H54 (cell line): ENCODE measurements around the gene SS18L1.
"Not testable (repeated sequence)": the region's sequence is repeated elsewhere in the genome, so short reads cannot be mapped to it uniquely, and the experiment has no call there.

Source experiments
- DNase-seq: peaks from one replicate; pipeline ENCODE4 v3.0.0; 2011; ENCODE audit warnings: low spot score, mixed read lengths; ENCODE audit not compliant: insufficient read length
- FAIRE-seq: peaks from 3 replicates; lab custom pipeline; 2011; peaks lifted over from hg19 to GRCh38; lab: Jason Lieb, UNC
- POLR2A ChIP-seq: IDR thresholded peaks from 2 replicates; pipeline ENCODE4 v1.6.1; 2011; ENCODE audit warnings: low read depth, mild to moderate bottlenecking, low read length

The SS18L1 gene

DNA sequence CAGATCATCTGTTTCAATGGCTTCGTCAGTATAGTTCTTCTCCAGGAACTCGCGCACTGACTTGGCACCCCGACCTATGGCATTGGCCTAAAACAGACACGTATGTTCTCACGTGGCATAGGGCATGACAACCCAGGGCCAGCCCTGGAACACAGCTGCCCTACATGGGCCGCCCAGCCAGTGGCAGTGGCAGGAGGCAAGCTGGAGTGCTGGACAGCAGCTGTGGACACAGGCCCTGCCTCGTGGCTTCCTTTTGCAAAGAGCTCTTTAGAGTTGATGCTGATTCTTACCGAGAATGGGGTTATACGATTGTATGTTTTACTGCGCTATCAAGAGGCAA, 5.4 kb upstream of the SS18L1 start:
- FAIRE-seq (no peak), DNase-seq (no peak)
- TF ChIP-seq POLR2A, result no peak

DNA sequence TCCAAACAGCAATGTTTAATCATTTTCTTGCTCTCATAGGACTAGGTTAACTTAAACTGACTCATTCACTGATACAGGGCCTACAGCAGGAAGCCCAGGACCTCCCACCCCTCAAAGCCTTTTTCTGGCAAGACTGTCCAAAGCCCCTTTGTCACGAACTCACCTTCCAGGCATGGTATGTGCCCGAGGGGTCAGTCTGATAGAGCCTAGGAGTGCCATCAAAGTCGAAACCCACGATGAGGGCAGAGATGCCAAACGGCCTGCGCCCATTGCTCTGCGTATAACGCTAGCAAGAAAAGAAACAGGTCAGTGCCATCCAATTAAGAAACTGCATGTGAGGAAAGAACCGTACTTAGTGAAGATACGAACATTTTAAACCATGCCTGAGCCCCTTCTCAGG, 4.7 kb upstream of the SS18L1 start:
- no peak for TF ChIP-seq POLR2A
- FAIRE-seq, result no peak
- DNase-seq, result no peak

DNA sequence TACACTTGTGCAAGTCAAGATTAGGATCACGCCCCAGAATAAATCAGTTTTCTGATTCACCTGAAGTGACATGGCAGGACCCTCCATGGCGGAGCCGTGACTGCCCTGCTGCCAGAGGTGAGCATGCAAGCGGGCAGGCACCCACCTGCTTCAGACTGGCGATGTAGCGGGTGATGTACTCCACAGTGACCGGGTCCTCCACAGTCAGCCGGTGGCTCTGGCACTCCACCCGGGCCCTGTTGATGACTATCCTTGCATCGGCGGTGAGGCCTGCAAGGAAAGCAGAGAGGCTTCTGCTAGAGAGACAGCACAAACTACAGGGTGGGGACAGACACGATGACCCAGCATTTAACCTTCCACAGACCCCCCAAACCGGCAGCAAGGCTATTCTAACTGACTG, 3.9 kb upstream of the SS18L1 start:
- no peak for FAIRE-seq
- DNase-seq, result no peak
- no peak for TF ChIP-seq POLR2A

DNA sequence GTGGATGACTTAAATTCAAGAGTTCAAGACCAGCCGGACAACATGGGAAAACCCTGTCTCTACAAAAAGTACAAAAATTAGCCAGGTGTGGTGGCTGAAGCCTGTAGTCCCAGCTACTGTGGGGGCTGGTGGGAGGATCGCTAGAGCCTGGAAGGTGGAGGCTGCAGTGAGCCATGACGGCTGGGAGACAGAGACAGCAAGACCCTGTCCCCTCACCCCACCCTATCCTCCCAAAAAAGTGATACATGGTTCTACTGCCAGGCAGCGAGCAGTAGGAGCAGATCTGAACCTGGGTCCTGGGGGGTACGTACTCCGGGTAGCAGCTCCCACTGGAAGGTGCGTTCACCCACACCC, 2.5 kb upstream of the SS18L1 start:
- no peak for DNase-seq
- no peak for TF ChIP-seq POLR2A
- no peak for FAIRE-seq

DNA sequence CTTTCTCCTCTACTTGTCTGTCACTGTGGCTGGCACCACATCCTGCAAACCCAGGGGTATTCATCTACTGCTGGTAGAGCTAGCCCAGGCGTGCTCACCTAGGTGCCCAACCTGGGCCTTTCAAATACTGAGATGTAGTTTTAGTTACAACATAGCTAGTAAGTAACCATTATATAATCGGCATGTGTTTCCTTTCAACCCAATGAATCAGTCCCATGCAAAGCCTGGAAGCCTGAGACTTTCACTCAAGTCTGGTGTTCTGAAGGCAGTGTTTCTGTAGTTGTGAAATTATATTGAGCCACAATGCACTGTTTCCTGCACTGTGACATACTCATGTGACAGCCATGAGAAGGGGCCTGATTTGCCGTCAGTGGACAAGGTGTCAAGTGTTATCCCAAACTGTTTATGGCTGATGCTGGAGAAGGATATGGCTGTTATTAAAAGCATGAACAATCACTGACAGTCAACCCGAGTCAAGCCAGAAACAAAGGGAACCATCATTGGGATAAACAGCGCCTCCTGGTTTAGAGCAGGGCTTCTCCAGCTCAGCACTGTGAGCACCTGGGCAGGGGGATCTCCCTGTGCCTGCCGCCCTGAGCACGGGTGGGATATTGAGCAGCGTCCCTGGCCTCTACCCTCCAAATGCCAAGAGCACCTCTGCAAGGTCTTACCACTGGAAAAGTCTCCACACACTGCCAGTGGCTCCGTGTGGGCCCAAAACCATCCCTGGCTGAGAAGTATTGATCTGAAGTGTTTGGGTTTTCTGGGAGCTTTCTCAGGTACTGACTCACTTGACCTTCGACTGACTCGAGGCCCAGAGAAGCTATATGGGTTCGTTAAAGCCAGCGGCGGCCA, 1.9 kb upstream of the SS18L1 start:
- DNase-seq, result no peak
- no peak for TF ChIP-seq POLR2A
- FAIRE-seq, result no peak

DNA sequence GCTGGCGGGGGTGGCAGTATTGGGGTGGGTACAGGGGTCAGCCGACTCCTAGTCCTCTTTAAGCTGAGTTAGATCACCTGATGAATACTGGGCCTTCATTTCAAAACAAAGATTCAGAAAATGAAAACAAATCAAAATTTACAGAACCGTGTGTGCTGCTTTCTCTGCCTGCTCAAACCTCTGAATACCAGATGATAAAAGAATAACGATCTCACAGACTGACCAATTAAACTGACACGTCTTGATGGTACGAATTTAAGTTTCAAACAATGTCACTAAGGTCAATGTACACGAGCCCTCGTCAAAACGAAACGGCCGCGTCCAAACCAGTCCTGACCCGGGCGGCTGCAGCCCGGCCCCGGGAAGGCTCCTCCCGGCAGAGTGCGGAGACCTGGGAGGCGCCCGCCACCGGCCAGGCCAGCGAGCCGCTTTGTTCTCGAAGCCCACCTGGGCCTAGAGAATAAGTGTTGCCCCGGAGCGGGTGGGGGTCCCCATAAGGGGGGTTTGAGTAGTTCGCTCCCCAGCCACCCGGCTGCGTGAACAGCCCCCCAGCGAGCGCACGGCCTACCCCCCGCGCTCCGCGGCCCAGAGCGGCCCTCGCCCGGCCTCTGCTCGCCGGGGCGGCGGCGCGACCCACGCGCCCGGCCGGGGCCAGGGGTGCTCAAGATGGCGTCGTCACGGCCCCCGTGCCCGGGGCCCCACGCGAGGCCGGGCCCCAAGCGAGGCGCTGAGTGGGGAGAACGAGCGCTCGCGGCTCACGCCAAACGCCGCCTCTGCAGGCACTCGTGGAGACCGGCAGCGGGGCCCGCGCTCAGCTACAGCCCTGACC, 1.1 kb upstream of the SS18L1 start:
- DNase-seq, result no peak
- no peak for TF ChIP-seq POLR2A
- no peak for FAIRE-seq

DNA sequence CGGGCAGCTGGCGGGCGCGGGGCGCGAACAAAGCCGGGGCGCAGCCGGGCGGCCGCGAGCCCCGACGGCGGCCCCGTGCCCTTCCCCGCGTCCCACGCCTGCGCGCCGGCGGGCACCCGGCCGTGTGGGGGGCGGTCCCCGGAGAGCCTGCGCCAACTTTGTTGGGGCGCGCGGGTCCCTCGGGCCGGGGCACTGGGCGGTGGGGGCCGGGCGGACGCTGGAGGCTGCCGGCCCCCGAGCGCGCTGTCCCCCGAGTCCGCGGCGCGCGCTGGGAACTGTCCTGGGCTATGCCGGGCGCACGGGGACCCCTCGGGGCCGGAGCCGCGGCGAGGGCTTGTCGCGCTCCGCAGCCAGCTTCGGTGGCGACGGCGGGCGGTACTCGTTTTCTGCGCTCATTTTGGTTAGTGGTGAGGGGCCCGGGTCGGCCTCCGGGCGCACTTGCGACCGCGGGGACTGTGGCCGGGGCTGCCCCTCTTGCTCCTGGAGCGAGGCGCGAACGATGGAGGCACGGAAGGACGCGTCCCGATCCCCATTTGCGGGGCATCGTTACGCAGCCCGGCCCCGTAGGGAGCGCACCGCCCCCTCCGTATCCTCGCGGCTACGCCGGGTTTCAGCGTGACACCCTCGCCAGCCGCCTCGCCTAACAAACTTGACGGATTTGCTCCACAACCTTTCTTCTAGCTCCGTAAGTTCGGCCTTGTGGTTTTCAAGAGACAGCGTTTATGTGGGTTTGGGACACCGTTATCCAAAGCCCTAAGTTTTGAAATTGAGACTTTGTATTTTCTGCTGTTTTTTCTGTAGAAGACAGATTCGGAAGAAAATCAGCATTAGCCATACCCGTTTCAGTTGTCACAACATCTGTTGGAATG, 622 bp downstream of the SS18L1 start:
- DNase-seq (no peak), FAIRE-seq (no peak)
- TF ChIP-seq POLR2A, result peak; percentile 51; the same call in 1 of the 2 replicates

DNA sequence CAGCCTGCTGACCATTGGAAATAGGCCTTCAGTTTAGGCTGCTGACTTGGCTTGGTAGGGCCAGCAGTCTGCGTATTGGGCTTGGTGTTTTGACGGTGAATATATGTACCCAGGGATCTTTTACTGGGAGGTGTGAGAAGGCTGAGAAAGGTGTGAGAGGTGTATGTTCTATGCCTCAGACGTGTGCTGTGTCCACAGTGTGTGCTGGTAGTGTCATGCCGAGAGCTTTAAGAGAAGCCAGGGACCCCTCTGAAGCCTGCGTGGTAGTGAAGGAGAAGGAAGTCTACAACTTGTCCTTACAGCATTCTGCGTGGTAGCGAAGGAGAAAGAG, 2.1 kb downstream of the SS18L1 start:
- no peak for FAIRE-seq
- DNase-seq, result no peak

DNA sequence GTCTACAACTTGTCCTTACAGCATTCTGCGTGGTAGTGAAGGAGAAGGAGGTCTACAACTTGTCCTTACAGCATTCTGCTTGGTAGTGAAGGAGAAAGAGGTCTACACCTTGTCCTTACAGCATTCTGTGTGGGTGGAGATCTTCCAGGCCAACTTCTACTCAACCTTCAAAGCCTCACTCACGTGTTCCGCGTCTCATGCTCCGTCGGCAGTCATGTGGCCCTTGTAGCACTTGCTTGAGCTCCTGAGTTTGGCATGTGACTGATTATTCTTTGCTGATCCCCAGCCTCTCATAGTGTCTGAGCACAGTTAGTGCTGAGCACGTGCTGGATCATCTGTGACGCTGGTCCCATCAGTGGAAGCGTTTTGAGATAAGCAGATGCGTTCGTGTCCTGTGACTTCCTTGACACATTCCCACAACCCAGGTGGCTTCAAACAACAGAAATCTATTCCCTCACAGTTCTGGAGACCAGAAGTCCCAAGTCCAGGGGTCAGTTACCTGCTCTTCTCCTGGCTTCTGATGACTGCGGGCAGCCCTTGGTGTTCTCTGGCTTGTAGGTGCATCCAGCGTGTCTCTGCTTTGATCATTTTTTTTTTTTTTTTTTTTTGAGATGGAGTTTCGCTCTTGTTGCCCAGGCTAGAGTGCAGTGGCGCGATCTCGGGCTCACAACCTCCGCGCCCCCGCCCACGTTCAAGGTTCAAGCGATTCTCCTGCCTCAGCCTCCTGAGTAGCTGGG, 2.6 kb downstream of the SS18L1 start:
- FAIRE-seq, result no peak
- no peak for TF ChIP-seq POLR2A
- no peak for DNase-seq

More for the DNA sequence above, 2.1 kb downstream of the SS18L1 start:
- TF ChIP-seq POLR2A, result no peak

DNA sequence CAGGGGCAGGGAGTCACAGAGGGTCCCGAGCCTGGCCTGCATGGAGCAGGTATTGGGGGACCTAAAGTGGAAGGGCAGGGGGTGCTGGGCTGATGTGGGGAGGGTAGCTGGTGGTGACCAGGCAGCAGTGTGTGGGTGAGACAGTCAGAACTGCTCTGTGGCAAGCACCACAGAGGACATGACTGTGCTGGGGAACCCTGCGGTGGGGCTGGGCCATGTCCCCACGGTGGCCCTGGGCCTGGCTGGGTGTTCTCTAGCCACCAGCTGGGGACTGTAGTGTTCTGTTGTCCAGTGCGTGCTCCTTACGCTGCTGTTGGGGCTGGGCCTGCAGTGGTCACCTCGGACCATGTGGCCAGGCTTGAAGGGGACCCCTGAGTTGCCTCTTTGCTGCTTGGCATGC, 3.6 kb downstream of the SS18L1 start:
- TF ChIP-seq POLR2A, result no peak

DNA sequence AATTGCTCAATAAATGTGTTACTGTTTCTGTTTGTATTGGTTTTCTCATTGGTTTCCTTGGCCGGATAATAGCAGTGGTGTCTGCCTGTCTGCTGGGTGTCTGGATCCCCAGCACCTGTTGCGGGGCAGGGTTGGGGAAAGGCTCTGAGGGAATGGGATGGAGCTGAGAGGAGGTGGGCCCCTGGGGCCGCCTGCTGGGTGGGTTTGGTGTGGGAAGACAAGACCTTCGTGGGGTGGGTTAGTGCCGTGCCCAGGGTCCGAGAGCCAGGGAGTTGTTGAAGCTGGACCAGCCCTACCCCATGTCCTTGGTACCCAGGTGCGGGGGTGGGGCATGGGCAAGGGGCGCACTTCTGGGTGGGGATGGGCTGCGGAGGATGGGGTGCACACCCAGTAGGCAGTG, 4.0 kb downstream of the SS18L1 start:
- FAIRE-seq (no peak), DNase-seq (no peak)
- TF ChIP-seq POLR2A, result no peak

More for the DNA sequence above, 3.6 kb downstream of the SS18L1 start:
- FAIRE-seq (no peak), DNase-seq (no peak)

DNA sequence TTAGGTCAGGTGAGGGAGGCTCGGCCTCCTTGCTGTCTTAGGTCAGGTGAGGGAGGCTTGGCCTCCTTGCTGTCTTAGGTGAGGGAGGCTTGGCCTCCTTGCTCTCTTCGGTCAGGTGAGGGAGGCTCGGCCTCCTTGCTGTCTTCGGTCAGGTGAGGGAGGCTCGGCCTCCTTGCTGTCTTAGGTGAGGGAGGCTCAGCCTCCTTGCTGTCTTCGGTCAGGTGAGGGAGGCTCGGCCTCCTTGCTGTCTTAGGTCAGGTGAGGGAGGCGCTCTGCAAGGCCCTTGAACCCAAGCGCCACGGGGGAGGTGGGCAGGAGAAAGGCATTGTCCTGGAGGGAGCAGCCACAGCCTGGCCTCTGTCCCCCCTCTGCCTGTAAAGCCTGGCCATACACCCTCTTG, 4.8 kb downstream of the SS18L1 start:
- not testable (repeated sequence) for DNase-seq, FAIRE-seq

DNA sequence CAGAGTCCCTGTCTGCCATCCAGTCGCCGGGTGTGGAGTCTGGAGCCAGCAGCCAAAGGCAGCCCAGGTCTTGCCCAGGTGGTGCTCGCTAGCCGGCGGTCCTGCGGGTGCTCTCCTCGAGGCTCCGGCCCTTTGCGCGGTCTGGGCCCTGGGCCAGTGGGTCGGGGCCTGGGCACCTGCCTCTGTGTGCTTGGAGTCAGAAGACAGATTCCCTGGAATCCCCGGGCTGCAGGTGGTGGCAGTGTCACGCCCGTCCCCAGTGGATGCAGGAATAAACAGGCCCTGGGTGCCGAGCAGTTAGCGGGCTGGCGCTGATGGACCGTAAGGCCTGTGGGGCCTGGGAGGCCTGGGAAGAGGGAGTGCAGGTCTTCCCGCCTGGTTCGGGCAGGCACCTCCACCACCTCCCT, 5.3 kb downstream of the SS18L1 start:
- no peak for TF ChIP-seq POLR2A
- DNase-seq, result no peak
- no peak for FAIRE-seq
